ENCODE results near the gene SYCE1. TPM values are rescaled to one million over a fixed set of nuclear protein-coding genes. Genes with fewer than 3 reads are reported as not detected.

The SYCE1 gene
- 0.33 TPM in 1 of 2 replicates, not detected in the other for total RNA-seq

DNA sequence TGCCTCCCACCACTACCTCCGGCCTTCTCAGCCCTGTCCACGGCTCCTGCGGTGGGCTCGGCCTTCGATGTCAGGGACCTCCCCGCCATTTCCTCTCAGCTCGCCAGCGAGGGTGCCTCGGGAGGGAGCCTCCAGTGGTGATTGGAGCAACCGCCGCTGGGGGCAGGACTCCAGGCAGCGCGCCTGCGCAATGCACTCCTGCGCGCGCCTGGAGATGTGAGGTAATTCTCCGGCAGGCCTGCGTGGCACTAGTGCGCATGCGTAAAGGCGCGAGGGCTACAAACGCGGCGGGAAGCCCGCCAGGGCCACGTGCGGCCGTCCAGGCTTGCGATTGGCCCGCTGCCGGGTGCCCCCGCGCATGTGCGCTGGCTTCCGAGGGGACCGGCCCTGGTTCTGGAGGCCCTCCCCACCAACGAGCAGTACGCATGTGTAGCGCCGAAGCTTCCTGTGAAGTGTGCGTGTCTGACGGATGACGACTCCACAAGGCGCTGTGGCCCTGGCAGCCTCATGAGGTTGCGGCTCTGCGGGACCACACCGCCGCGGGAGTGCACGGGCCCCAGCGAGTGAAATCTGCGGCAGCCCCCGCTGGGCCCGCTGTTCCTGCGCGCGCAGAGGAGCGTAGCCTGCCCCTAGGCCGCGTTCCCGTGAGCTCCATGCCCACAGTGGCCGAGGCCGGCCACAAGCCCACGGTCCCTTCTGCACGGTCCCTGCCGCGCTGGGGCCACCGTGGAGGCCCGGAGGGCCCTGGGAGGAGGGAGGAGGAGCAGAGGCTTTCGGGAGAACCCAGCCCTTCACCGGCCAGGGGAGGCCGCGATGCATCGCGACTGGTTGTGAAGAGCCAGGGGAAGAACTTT, at the start of gene SYCE1:
SYCE1 (minus strand) TSS at position 143 of the 854 bp plus-strand sequence; CDS start at position 89, 54 bp downstream.

DNA sequence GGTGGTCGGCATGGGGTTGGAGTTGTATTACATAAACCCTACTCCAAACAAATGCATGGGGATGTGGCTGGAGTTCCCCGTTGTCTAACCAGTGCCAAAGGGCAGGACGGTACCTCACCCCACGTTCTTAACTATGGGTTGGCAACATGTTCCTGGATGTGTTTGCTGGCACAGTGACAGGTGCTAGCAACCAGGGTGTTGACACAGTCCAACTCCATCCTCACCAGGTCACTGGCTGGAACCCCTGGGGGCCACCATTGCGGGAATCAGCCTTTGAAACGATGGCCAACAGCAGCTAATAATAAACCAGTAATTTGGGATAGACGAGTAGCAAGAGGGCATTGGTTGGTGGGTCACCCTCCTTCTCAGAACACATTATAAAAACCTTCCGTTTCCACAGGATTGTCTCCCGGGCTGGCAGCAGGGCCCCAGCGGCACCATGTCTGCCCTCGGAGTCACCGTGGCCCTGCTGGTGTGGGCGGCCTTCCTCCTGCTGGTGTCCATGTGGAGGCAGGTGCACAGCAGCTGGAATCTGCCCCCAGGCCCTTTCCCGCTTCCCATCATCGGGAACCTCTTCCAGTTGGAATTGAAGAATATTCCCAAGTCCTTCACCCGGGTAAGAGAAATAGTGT, 38.3 kb downstream of the SYCE1 start, which contains the start of gene CYP2E1:
CYP2E1 (plus strand) TSS at position 407 of the 632 bp plus-strand sequence; CDS start at position 440, 33 bp downstream.

Other genes starting within 250 kb of the SYCE1 start
- gene CALY, start 228.7 kb downstream of the SYCE1 start, total RNA-seq = 0.33 TPM in 1 of 2 replicates, not detected in the other
- not detected in 2 replicates for gene PRAP1, start 218.2 kb downstream of the SYCE1 start, total RNA-seq
- 24.8 and 26.5 TPM in 2 replicates for gene FUOM, start 207.6 kb downstream of the SYCE1 start, total RNA-seq
- 94.0 and 109 TPM in 2 replicates for gene ECHS1, start 192.2 kb downstream of the SYCE1 start, total RNA-seq
- 9.6 and 12.1 TPM in 2 replicates for gene PAOX, start 186.3 kb downstream of the SYCE1 start, total RNA-seq
- 21.5 and 33.5 TPM in 2 replicates for gene MTG1, start 171.4 kb downstream of the SYCE1 start, total RNA-seq
- gene SPRN, start 141.0 kb downstream of the SYCE1 start, total RNA-seq = 0.87 and 3.1 TPM in 2 replicates
- 3.0 and 3.9 TPM in 2 replicates for gene SCART1, start 111.6 kb downstream of the SYCE1 start, total RNA-seq
- gene CYP2E1, start 38.2 kb downstream of the SYCE1 start, total RNA-seq = 0.33 and 0.44 TPM in 2 replicates
- gene FRG2B, start 61.2 kb upstream of the SYCE1 start, total RNA-seq = not detected in 2 replicates